Activated CD4-positive, alpha-beta T cell treated with anti-CD3 and anti-CD28 coated beads for 36 hours (primary cell): ENCODE measurements around the gene PHTF2. TPM values are rescaled to one million over a fixed set of nuclear protein-coding genes. Genes with fewer than 3 reads are reported as not detected.

Experiments used
- ATAC-seq: fragments of 200-7000 bp; cut with Tn5 transposase; one replicate; pipeline ENCODE4 v1.10.0; 2021; ENCODE audit warnings: mild to moderate bottlenecking, moderate library complexity
- CTCF ChIA-PET: fragments of 350-600 bp; sonication (Branson Sonifier 250); formaldehyde crosslinking; loops from one replicate; lab custom pipeline; 2021; ENCODE audit warnings: antibody characterized with exemption; lab: Charles Lee
- POLR2A ChIA-PET: fragments of 350-600 bp; sonication (Branson Sonifier 250); formaldehyde crosslinking; loops from one replicate; lab custom pipeline; 2021; ENCODE audit warnings: antibody characterized with exemption, inconsistent platforms; lab: Charles Lee
- DNase-seq: peaks from one replicate; pipeline ENCODE4 v3.0.0-alpha.2; 2020
- H3K27ac Mint-ChIP-seq: one replicate; pipeline ENCODE4 v1.8.0; 2021; ENCODE audit warnings: mixed read lengths
- H3K27me3 Mint-ChIP-seq: one replicate; pipeline ENCODE4 v1.8.0; 2021; ENCODE audit warnings: mixed read lengths
- H3K36me3 Mint-ChIP-seq: one replicate; pipeline ENCODE4 v1.8.0; 2021; ENCODE audit warnings: low read depth, mixed read lengths
- H3K4me1 Mint-ChIP-seq: one replicate; pipeline ENCODE4 v1.8.0; 2021; ENCODE audit warnings: mixed read lengths
- H3K4me3 Mint-ChIP-seq: one replicate; pipeline ENCODE4 v1.8.0; 2021; ENCODE audit warnings: mild to moderate bottlenecking, moderate library complexity, mixed read lengths
- H3K9me3 Mint-ChIP-seq: one replicate; pipeline ENCODE4 v1.8.0; 2021; ENCODE audit warnings: low read depth, mixed read lengths
- intact Hi-C, 2 experiments: fragments of 100-400 bp; cut with DNase I in 1 of 2; cut with micrococcal nuclease in 1 of 2; formaldehyde crosslinking; loops; one replicate each; pipeline versions ENCODE4 v1.14.2 to v1.15.1; 2022 to 2024; cut with DNase I, micrococcal nuclease
- total RNA-seq, 2 experiments: library from RNA; stranded (reverse); gene quantifications; one replicate each; pipeline ENCODE4 v1.2.3, GENCODE V29; 2021

The PHTF2 gene
- total RNA-seq, 2 experiments from 2014 or later = 25.5 to 26.7 TPM

DNA sequence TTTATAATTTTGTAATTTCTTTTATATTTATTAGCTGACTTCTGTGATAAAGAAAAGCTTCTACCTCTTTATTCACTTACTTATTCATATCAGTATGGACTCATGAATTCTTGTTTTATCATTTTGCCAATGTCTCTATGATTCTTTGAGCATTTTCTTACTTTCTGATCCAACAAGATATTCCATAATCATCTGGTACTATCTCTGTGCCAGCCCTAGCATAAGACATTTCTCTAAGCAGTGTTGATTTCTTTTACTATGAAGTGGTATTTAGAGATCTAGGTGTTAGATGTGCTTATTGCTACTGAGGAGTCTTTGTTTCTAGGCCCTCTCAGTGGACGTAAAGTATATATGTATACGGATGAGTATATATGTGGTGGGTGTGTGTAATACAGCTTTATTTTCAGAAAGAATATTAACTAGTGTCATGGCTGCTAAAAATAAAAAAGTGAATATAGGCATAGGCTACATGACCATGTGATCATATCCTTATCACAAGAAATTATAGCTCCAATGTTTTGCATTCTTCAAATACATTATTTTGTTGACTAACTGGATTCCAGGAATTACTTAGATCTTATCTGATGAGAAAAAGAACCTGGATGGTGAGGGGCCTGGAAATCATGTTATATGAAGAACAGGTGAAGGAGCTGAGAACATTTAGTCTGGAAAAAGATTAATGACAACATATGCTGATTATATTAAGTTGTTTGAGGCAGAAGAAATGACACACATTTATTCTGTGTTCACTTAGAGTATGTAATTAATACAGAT is 13.1 kb downstream of the PHTF2 start:
- Mint-ChIP-seq H3K36me3 (peaks cover 29% of the 10 kb centered on the region), H3K4me1 (peaks cover 35% of the 10 kb centered on the region), H3K27me3 (no peaks in the 10 kb centered on the region), H3K4me3 (no peak overlapping the region), H3K9me3 (peaks cover 19% of the 10 kb centered on the region), H3K27ac (peak overlapping the region; percentile 53)
- no peak for ATAC-seq
- intact Hi-C loops = no loop called here
- ChIA-PET POLR2A (no interaction called here), CTCF (interaction anchor here (1.0 to 1.2 kb wide), 4 partner anchors 10 to 65 kb away, joined by 3 to 4 read pairs (median 3); no protein-coding TSS in a partner anchor)
- DNase-seq = no peak

DNA sequence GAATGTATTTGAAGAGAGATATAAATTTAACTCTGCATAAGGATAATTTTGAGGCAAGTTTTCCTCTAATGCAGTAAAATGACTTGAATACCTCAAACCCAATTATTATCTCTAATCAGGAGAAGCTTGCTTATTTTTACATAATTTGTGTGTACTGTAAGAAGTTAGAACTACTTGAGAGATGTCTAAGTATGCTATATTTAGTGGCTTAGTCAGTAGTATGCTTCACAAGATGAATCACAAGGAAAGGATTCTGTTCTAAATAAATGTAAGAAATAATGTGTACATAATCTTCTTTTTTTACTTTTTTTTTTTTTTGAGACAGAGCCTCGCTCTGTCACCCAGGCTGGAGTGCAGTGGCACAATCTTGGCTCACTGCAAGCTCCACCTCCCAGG is 13.7 kb downstream of the PHTF2 start:
- CTCF ChIA-PET = interaction anchor here (1.0 kb wide), 2 partner anchors 16 to 65 kb away, joined by 3 read pairs; no protein-coding TSS in a partner anchor
- POLR2A ChIA-PET = no interaction called here
- intact Hi-C loops = no loop called here
- DNase-seq (no peak), ATAC-seq (no peak)
- H3K9me3 Mint-ChIP-seq = peaks cover 18% of the 10 kb centered on the region
- no peak overlapping the region for H3K4me3 Mint-ChIP-seq
- H3K36me3 Mint-ChIP-seq = peaks cover 31% of the 10 kb centered on the region
- H3K27me3 Mint-ChIP-seq = no peaks in the 10 kb centered on the region
- H3K27ac Mint-ChIP-seq = no peak overlapping the region
- H3K4me1 Mint-ChIP-seq = peaks cover 38% of the 10 kb centered on the region

DNA sequence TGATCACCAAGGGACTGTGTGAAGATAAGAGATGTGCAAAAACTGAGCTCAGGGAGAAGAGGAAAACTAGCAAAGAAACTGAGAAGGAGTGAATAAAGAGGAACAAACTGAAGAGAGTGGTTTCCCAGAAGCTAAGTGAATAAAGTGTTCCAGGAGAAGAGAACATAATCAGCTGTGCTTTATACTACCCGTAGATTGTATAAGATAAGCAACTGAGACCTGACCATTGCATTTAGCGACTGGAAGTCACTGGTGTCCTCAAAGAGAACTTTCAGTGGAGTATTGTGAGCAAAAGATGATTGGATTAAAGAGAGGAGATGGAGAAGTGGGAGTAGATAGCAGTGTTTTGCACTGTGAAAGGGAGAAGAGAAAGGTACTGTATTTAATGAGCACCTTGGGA is 14.6 kb downstream of the PHTF2 start:
- H3K9me3 Mint-ChIP-seq = peaks cover 18% of the 10 kb centered on the region
- no peak for DNase-seq
- intact Hi-C loops = no loop called here
- ATAC-seq = no peak
- H3K4me3 Mint-ChIP-seq = no peak overlapping the region
- CTCF ChIA-PET = interaction anchor here (1.6 kb wide), 1 partner anchor 8 kb away, joined by 4 read pairs; no protein-coding TSS in a partner anchor
- H3K27ac Mint-ChIP-seq = no peak overlapping the region
- H3K27me3 Mint-ChIP-seq = no peaks in the 10 kb centered on the region
- POLR2A ChIA-PET = no interaction called here
- peaks cover 38% of the 10 kb centered on the region for H3K4me1 Mint-ChIP-seq
- H3K36me3 Mint-ChIP-seq = peaks cover 32% of the 10 kb centered on the region

DNA sequence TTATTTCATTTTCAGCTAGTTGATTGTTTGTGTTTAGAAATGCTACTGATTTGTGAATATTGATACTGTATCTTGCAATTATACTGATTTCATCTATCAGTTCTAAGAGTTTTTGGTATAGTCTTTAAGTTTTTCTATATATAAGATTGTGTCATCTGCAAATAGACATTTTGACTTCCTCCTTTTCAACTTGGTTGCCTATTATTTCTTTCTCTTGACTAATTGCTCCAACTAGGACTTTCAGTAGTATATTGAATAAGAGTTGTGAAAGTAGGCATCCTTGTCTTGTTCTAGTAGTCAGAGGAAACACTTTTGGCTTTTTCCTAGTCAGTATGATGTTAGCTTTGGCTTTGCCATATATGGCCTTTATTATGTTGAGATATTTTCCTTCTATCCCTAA is 20.4 kb downstream of the PHTF2 start:
- DNase-seq = no peak
- Mint-ChIP-seq H3K36me3 (peaks cover 65% of the 10 kb centered on the region), H3K27me3 (no peaks in the 10 kb centered on the region), H3K4me3 (no peak overlapping the region), H3K27ac (no peak overlapping the region), H3K4me1 (peaks cover 21% of the 10 kb centered on the region), H3K9me3 (peaks cover 53% of the 10 kb centered on the region)
- intact Hi-C loops = no loop called here
- ChIA-PET POLR2A (no interaction called here), CTCF (no interaction called here)
- ATAC-seq = no peak

DNA sequence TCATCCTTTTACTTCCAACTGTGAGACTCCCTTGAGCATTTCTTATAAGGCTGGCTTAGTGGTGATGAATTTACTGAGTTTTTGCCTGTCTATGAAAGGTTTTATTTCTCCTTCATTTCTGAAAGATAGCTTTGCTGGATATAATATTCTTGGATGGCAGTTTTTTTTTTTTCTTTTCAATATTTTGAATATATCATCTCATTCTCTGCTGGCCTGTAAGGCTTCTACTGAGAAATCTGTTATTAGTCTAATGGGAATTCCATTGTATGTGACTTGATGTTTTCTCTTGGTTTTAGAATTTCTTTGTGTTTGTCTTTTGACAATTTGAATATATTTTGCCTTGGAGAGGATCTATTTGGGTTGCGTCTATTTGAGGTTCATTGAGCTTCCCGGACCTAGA is 22.4 kb downstream of the PHTF2 start:
- Mint-ChIP-seq H3K36me3 (peaks cover 70% of the 10 kb centered on the region), H3K4me3 (no peak overlapping the region), H3K4me1 (peaks cover 17% of the 10 kb centered on the region), H3K9me3 (peaks cover 59% of the 10 kb centered on the region), H3K27ac (no peak overlapping the region), H3K27me3 (no peaks in the 10 kb centered on the region)
- DNase-seq (no peak), ATAC-seq (no peak)
- intact Hi-C loops = no loop called here
- ChIA-PET POLR2A (no interaction called here), CTCF (interaction anchor here (0.8 to 1.1 kb wide), 3 partner anchors 10 to 52 kb away, joined by 3 to 4 read pairs (median 4); no protein-coding TSS in a partner anchor)

DNA sequence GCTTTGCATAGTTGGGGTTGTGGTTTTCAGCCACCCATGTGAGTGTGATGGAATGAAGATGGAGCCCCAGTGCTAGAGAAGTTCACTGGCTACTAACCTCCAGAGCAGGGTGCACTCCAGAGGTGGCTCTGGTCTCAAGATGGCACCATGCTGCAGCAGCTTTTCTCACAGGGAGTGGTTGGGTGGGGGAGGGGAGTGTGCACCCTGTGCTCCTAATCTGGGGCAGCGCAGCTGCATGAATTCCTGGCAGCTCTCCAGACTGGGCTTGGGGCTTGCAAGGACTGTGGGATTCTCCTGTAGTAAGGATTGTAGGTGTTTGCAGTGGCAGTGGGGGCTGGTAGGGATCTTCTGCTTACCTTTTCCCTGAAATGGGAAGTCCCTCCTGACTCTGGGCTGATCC is 23.7 kb downstream of the PHTF2 start:
- peaks cover 55% of the 10 kb centered on the region for H3K9me3 Mint-ChIP-seq
- H3K4me1 Mint-ChIP-seq = peaks cover 23% of the 10 kb centered on the region
- H3K27ac Mint-ChIP-seq = no peak overlapping the region
- ATAC-seq (no peak), DNase-seq (no peak)
- no peak overlapping the region for H3K4me3 Mint-ChIP-seq
- H3K36me3 Mint-ChIP-seq = peaks cover 60% of the 10 kb centered on the region
- ChIA-PET POLR2A (no interaction called here), CTCF (interaction anchor here (0.6 kb wide), 1 partner anchor 21 kb away, joined by 3 read pairs; no protein-coding TSS in a partner anchor)
- no peaks in the 10 kb centered on the region for H3K27me3 Mint-ChIP-seq
- intact Hi-C loops = no loop called here

DNA sequence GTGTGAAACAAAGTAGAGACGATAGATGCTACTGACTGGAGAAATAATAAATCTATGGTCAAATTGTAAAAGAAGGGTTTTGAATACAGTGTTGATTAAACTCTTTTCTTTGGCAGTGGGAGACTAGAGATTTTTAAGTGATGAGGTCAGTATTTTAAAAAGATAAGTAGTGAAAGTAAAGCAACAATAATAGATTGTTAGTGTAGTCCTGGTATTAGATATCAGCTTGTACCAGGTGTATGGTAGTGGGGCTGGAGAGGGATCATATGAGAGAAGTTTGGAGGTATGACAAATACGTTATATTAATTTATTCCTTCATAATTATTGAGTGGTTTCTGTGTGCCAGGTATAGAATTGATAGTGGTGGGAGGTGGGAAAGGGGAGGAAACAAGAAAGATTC is 25.2 kb downstream of the PHTF2 start:
- peaks cover 42% of the 10 kb centered on the region for H3K9me3 Mint-ChIP-seq
- H3K4me3 Mint-ChIP-seq = no peak overlapping the region

DNA sequence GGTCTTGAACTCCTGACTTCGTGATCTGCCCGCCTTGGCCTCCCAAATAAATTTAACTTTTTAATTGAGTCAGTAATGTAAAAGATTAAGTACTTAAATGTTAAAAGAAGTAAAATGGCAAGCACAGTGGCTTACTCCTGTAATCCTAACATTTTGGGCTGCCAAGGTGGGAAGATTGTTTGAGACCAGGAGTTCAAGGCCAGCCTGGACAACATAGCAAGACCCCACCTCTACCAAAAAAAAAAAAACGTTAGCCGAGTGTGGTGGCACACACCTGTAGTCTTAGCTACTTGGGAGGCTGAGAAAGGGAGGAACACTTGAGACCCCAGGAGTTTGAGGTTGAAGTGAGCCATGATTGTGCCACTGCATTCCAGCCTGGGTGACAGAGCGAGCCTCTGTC is 26.1 kb downstream of the PHTF2 start:
- CTCF ChIA-PET = no interaction called here
- peaks cover 38% of the 10 kb centered on the region for H3K36me3 Mint-ChIP-seq
- H3K9me3 Mint-ChIP-seq = peaks cover 38% of the 10 kb centered on the region
- DNase-seq = no peak
- no peak overlapping the region for H3K27ac Mint-ChIP-seq
- intact Hi-C loops = no loop called here
- H3K4me3 Mint-ChIP-seq = no peak overlapping the region
- ATAC-seq = no peak
- H3K4me1 Mint-ChIP-seq = peaks cover 27% of the 10 kb centered on the region
- POLR2A ChIA-PET = no interaction called here
- no peaks in the 10 kb centered on the region for H3K27me3 Mint-ChIP-seq

More for the DNA sequence above, 25.2 kb downstream of the PHTF2 start:
- DNase-seq (no peak), ATAC-seq (no peak)
- intact Hi-C loops = no loop called here
- Mint-ChIP-seq H3K4me1 (peaks cover 27% of the 10 kb centered on the region), H3K27ac (no peak overlapping the region), H3K36me3 (peaks cover 45% of the 10 kb centered on the region), H3K27me3 (no peaks in the 10 kb centered on the region)
- POLR2A ChIA-PET = no interaction called here
- CTCF ChIA-PET = no interaction called here

DNA sequence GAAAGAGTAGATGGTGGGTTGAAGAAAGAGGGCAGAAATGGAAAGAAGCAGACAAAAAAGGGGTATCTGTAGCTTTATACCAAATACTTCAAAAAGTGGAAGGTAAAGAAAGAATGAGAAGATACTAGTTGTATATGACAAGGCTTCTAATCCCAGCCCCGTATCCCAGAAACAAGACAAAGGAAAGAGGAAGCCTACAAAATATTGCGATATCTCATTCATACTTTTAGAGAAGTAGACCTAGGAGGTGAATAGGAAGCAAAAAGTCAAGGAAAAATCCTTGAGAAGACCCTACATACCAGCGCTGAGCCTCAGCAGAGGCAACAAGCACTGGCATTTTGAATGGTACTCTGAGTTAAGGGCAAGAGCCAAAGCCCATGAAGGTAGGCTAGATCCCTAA is 26.6 kb downstream of the PHTF2 start:
- Mint-ChIP-seq H3K36me3 (peaks cover 33% of the 10 kb centered on the region), H3K27me3 (no peaks in the 10 kb centered on the region), H3K9me3 (peaks cover 36% of the 10 kb centered on the region), H3K4me3 (no peak overlapping the region), H3K4me1 (peaks cover 30% of the 10 kb centered on the region), H3K27ac (no peak overlapping the region)
- no peak for ATAC-seq
- CTCF ChIA-PET = no interaction called here
- DNase-seq = no peak
- intact Hi-C loops = no loop called here
- POLR2A ChIA-PET = interaction anchor here (0.7 kb wide), 1 partner anchor 138 kb away, joined by 3 read pairs; no protein-coding TSS in a partner anchor

DNA sequence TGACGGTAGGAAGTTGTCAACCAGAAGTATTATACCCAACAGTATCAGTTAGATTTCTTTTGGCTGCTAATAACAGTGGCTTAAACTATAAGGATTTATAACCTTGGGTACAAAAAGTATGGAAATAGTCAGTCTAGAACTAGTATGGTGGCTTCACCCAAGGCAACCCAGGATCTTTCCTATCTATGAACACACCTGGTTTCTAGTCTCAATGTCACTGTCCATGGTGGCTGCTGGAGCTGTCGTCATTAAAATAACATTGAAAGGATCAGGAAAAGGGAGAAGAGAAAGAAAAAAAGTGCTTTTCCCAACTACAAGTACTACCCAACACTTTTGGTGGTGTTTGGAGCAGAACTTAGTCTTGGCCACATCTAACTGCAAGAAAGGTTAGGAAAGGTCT is 27.7 kb downstream of the PHTF2 start:
- CTCF ChIA-PET = no interaction called here
- Mint-ChIP-seq H3K4me3 (no peak overlapping the region), H3K36me3 (peaks cover 22% of the 10 kb centered on the region), H3K4me1 (peaks cover 40% of the 10 kb centered on the region), H3K27ac (no peak overlapping the region), H3K27me3 (no peaks in the 10 kb centered on the region), H3K9me3 (peaks cover 25% of the 10 kb centered on the region)
- intact Hi-C loops = no loop called here
- POLR2A ChIA-PET = no interaction called here
- ATAC-seq (no peak), DNase-seq (no peak)

DNA sequence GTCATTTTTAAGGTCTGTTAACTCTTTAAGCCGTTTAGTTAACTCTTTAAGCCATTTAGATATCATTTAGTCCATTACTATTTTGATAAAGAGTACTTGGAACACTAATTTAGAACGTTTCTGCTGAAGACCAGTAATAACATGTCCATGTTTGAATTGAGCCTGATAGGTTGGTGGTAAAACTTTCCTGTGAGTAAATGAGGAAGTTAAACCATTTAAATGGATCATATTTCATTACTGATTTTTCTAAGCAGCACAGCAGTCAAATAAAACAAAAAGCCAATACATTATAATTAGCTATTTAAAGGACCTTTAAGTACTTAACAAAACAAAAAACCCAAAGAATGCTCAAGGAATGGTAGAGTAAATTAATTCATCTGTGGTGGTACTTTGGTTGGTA is 29.4 kb downstream of the PHTF2 start:
- Mint-ChIP-seq H3K4me1 (peaks cover 49% of the 10 kb centered on the region), H3K36me3 (peaks cover 10% of the 10 kb centered on the region), H3K9me3 (peaks cover 15% of the 10 kb centered on the region), H3K27ac (no peak overlapping the region), H3K27me3 (no peaks in the 10 kb centered on the region), H3K4me3 (no peak overlapping the region)
- ATAC-seq (no peak), DNase-seq (no peak)
- ChIA-PET CTCF (interaction anchor here (0.9 kb wide), 1 partner anchor 16 kb away, joined by 3 read pairs; no protein-coding TSS in a partner anchor), POLR2A (no interaction called here)
- intact Hi-C loops = no loop called here
